Left ventricle myocardium inferior (tissue), 1 donor: ENCODE measurements around the gene PDZRN3. TPM values are rescaled to one million over a fixed set of nuclear protein-coding genes. Genes with fewer than 3 reads are reported as not detected.

Experiments
- DNase-seq: peaks from one replicate; pipeline ENCODE4 v3.0.0-alpha.2; 2020
- H3K27ac ChIP-seq: fragments of 200-600 bp; replicated peaks from 2 replicates; pipeline ENCODE4 v1.8.0; 2021
- H3K27me3 ChIP-seq: fragments of 200-600 bp; 2 replicates; pipeline ENCODE4 v1.8.0; 2021; ENCODE audit warnings: low read depth
- H3K36me3 ChIP-seq: fragments of 200-600 bp; 2 replicates; pipeline ENCODE4 v1.8.0; 2021
- H3K4me1 ChIP-seq: fragments of 200-600 bp; 2 replicates; pipeline ENCODE4 v1.8.0; 2021
- H3K4me3 ChIP-seq: fragments of 200-600 bp; 2 replicates; pipeline ENCODE4 v1.8.0; 2021; ENCODE audit warnings: mild to moderate bottlenecking, moderate library complexity
- H3K9me3 ChIP-seq: fragments of 200-600 bp; replicated peaks from 2 replicates; pipeline ENCODE4 v1.8.0; 2021
- intact Hi-C: fragments of 100-400 bp; cut with micrococcal nuclease; formaldehyde crosslinking; loops from one replicate; pipeline ENCODE4 v1.11.0; 2022
- total RNA-seq: library from RNA; stranded (reverse); fragmentation: NEBNext Ultra II Directional; extraction: Animal tissue kit (Norgen Biotek cat#: 25700); gene quantifications from one replicate; pipeline ENCODE4 v1.2.1, GENCODE V29; 2021
- TF ChIP-seq, protein P1 (sequence below): fragments of 200-600 bp; IDR thresholded peaks from 2 replicates; pipeline ENCODE4 v1.8.0; 2021; ENCODE audit warnings: antibody characterized with exemption, mild to moderate bottlenecking, borderline replicate concordance
- donor health status: DM: no; HTN: yes; CAD: no; lungs with severe emphysema.

The PDZRN3 gene
- total RNA-seq, 1 donor from 2014 or later = 114 TPM

DNA sequence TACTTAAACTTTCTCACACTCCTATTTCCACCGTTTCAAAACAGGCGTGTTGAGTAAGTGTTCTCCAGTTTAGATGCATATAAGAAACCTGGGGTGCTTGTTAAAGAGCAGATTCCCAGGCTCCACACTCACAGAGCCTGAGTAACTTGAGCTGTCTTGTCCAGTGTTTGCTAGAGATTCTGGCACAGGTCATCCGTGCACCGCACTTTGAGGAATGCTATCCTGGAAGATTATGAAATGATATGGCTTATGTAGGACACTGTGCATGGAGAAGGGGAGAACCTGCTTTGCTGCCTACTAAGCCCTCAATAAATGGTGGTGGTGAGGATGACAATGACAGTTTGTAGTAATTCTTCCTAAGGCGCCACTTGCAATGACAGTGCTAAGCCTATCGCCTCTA, 273.7 kb downstream of the PDZRN3 start:
- intact Hi-C loops = no loop called here
- Histone ChIP-seq H3K27me3 (no peaks in the 10 kb centered on the region), H3K4me3 (no peak overlapping the region), H3K36me3 (no peaks in the 10 kb centered on the region), H3K27ac (peak overlapping the region; percentile 75), H3K9me3 (no peaks in the 10 kb centered on the region), H3K4me1 (peaks cover 41% of the 10 kb centered on the region)
- no peak for DNase-seq
- TF ChIP-seq, protein P1, sequence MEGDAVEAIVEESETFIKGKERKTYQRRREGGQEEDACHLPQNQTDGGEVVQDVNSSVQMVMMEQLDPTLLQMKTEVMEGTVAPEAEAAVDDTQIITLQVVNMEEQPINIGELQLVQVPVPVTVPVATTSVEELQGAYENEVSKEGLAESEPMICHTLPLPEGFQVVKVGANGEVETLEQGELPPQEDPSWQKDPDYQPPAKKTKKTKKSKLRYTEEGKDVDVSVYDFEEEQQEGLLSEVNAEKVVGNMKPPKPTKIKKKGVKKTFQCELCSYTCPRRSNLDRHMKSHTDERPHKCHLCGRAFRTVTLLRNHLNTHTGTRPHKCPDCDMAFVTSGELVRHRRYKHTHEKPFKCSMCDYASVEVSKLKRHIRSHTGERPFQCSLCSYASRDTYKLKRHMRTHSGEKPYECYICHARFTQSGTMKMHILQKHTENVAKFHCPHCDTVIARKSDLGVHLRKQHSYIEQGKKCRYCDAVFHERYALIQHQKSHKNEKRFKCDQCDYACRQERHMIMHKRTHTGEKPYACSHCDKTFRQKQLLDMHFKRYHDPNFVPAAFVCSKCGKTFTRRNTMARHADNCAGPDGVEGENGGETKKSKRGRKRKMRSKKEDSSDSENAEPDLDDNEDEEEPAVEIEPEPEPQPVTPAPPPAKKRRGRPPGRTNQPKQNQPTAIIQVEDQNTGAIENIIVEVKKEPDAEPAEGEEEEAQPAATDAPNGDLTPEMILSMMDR = no peak

DNA sequence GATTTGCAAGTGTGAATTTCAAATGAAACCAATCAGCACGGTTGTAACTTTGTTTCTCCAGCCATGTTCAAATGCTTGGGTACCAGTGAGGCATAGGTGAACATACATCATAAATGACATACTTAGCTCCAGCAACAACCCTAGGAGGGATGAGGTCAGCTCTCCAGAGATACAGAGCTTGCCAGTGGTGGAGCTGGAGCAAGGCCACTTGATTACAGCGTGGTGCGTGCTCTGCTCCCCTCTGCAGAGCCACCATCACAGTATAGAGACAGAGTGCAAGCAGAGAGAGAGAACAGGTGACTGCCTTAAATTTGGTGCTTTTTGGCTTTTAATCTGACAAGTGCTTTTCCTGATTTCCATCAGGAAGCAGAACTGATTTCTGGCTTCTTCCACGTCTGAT, 275.1 kb downstream of the PDZRN3 start:
- H3K27ac ChIP-seq = peak overlapping the region; percentile 75
- no peaks in the 10 kb centered on the region for H3K27me3 ChIP-seq
- H3K36me3 ChIP-seq = no peaks in the 10 kb centered on the region
- H3K4me3 ChIP-seq = no peak overlapping the region
- intact Hi-C loops = no loop called here
- no peaks in the 10 kb centered on the region for H3K9me3 ChIP-seq
- H3K4me1 ChIP-seq = peaks cover 41% of the 10 kb centered on the region
- no peak for DNase-seq
- TF ChIP-seq, protein P1 = no peak

DNA sequence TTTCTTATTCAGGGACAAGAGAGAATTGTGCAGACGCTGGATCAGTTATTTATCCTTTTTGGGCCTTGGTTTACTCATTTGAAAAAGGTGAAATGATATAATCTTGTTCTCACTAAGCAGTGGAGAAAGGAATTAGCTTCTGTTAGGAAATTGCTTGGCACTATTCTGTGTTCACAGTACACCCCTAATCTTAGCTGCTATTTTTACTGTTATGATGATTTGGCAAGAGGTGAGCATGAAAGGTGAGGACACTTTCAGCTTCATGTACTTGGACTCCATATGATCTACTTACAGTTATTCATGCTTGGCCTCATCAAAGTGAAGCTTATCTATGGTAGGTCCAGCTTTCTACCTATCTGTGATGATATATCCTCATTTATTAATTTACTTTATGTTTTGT, 282.7 kb downstream of the PDZRN3 start:
- H3K4me1 ChIP-seq = peaks cover 11% of the 10 kb centered on the region
- H3K9me3 ChIP-seq = peaks cover 6% of the 10 kb centered on the region
- intact Hi-C loops = no loop called here
- peak overlapping the region; percentile 80 for H3K27ac ChIP-seq
- DNase-seq = no peak
- TF ChIP-seq, protein P1 = no peak
- no peaks in the 10 kb centered on the region for H3K36me3 ChIP-seq
- no peak overlapping the region for H3K4me3 ChIP-seq
- no peaks in the 10 kb centered on the region for H3K27me3 ChIP-seq

DNA sequence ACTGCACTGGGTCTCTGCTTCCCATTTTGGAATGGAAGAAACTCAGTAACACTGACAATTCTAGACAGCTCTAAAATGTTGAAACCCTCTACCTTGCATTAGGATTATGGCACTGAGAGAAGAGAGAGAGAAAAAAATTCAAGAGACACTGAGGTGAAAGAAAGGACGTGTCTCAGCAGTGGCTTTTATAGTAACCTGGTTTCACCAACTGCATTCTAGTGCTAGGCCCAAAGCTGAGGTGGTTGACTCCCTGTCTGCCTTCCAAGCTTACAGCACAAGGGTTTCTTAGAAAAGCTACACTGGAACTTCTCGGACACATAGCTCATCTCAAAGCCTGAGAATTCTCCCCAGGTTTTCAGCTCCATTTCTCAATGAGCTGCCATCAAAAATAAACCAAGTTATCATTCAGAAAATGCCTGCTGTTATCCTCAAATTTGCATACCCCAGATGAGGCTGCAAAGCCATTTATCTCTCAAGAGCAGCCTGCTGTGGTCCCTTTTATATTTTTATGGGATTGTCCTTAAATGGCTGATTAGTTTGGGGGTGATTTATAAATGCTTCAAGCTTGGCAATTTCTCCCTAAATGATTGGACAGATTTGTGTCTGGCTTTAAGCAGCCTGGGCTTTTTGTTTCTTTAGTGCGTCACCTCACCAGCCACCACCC, 283.3 kb downstream of the PDZRN3 start:
- Histone ChIP-seq H3K4me3 (no peak overlapping the region), H3K27me3 (no peaks in the 10 kb centered on the region), H3K4me1 (peaks cover 7% of the 10 kb centered on the region), H3K36me3 (no peaks in the 10 kb centered on the region), H3K9me3 (peaks cover 6% of the 10 kb centered on the region), H3K27ac (peak overlapping the region; percentile 80)
- intact Hi-C loops = no loop called here
- TF ChIP-seq, protein P1 = no peak
- DNase-seq = no peak

DNA sequence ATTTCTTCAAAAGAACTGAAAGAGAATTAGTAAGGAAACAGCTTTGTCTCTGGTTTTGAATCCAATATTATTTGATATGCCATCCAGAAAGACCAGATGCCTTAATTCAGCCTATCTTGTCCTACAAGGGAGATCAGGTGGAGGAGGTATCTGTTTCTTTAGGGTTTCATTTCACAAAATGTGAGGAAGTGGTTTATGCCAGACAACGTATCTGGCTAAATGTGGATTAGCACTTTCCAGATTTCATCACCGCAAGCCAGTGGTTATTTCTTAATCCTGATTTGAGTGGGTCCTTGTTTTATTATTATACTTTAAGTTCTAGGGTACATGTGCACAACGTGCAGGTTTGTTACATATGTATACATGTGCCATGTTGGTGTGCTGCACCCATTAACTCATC, 292.2 kb downstream of the PDZRN3 start:
- Histone ChIP-seq H3K27me3 (no peaks in the 10 kb centered on the region), H3K4me1 (no peaks in the 10 kb centered on the region), H3K9me3 (no peaks in the 10 kb centered on the region), H3K36me3 (no peaks in the 10 kb centered on the region), H3K4me3 (no peak overlapping the region), H3K27ac (no peak overlapping the region)
- intact Hi-C loops = no loop called here
- DNase-seq = no peak
- TF ChIP-seq, protein P1 = no peak
